NCI-H187 treated with DMSO at 0.1 percent for 48 hours (cell line): ENCODE data around the gene MCHR1.
"Not testable (repeated sequence)": the region's sequence is repeated elsewhere in the genome, so short reads cannot be mapped to it uniquely, and the experiment has no call there.

ENCODE experiments used
- DNase-seq: peaks from one replicate; lab custom pipeline; 2025; lab: John Stamatoyannopoulos, UW

Gene MCHR1

GRCh38 chr22:40679249-40679963, at the start of gene MCHR1:
MCHR1 (plus strand) TSS chr22:40679484; CDS start chr22:40679653, 169 bp downstream.
- DNase-seq = no peak

- DNase-seq = no peak
These were observed 47.4 kb upstream of the MCHR1 start for GRCh38 chr22:40631925-40632324.

GRCh38 chr22:40633036-40633435, 46.2 kb upstream of the MCHR1 start:
- no peak for DNase-seq

- DNase-seq = no peak
These were observed 45.0 kb upstream of the MCHR1 start for GRCh38 chr22:40634119-40634903.

- DNase-seq = no peak
These were observed 44.0 kb upstream of the MCHR1 start for GRCh38 chr22:40635043-40635939.

- no peak for DNase-seq
These were observed 43.3 kb upstream of the MCHR1 start for GRCh38 chr22:40635940-40636379.

- DNase-seq = peak; percentile 79
These were observed 42.7 kb upstream of the MCHR1 start, which contains the start of gene MRTFA for GRCh38 chr22:40636380-40637182. MRTFA (minus strand) TSS chr22:40636719.

- DNase-seq = no peak
These were observed 41.8 kb upstream of the MCHR1 start for GRCh38 chr22:40637183-40638150.

GRCh38 chr22:40638261-40638660, 41.0 kb upstream of the MCHR1 start:
- no peak for DNase-seq

- no peak for DNase-seq
These were observed 38.0 kb upstream of the MCHR1 start for GRCh38 chr22:40641269-40641668.

- DNase-seq = no peak
These were observed 37.0 kb upstream of the MCHR1 start for GRCh38 chr22:40642316-40642715.

GRCh38 chr22:40645579-40646197, 33.6 kb upstream of the MCHR1 start:
- no peak for DNase-seq

GRCh38 chr22:40648386-40648785, 30.9 kb upstream of the MCHR1 start:
- no peak for DNase-seq

GRCh38 chr22:40651057-40651456, 28.2 kb upstream of the MCHR1 start:
- no peak for DNase-seq

GRCh38 chr22:40651563-40652501, 27.5 kb upstream of the MCHR1 start:
- peak; percentile 49 for DNase-seq

- DNase-seq = no peak
These were observed 25.9 kb upstream of the MCHR1 start for GRCh38 chr22:40653361-40653760.

GRCh38 chr22:40654522-40655167, 24.6 kb upstream of the MCHR1 start:
- DNase-seq = no peak

GRCh38 chr22:40655941-40656340, 23.3 kb upstream of the MCHR1 start:
- not testable (repeated sequence) for DNase-seq
